Thoracic aorta (tissue), 2 donors: ENCODE results near the gene GOT2. TPM values are rescaled to one million over a fixed set of nuclear protein-coding genes. Genes with fewer than 3 reads are reported as not detected.

Experiments
- ATAC-seq: fragments of 150-250 bp; one replicate; pipeline ENCODE4 v1.8.0; 2017; ENCODE audit warnings: low read depth; ENCODE audit not compliant: insufficient number of reproducible peaks, low FRiP score
- DNase-seq: peaks from one replicate; pipeline ENCODE4 v3.0.0-alpha.2; 2020; ENCODE audit warnings: low spot score
- H3K27ac ChIP-seq, 2 donors: fragments of 200-600 bp; sonication (generic); 1 replicate in 1 of 2; 2 replicates in 1 of 2; pipeline ENCODE4 v1.5.1; 2016; ENCODE audit warnings: mild to moderate bottlenecking in 2 of 2, moderate library complexity in 2 of 2
- H3K27me3 ChIP-seq: fragments of 200-600 bp; sonication (generic); replicated peaks from 2 replicates; pipeline ENCODE4 v1.6.0; 2016; ENCODE audit warnings: mild to moderate bottlenecking; ENCODE audit not compliant: insufficient read depth
- H3K36me3 ChIP-seq: fragments of 200-600 bp; sonication (generic); one replicate; pipeline ENCODE4 v1.5.1; 2016
- H3K4me1 ChIP-seq, 2 donors: fragments of 200-600 bp; sonication (generic); 1 replicate in 1 of 2; 2 replicates in 1 of 2; pipeline versions ENCODE4 v1.5.1 to v1.6.0; 2016; ENCODE audit warnings: low read depth in 2 of 2, mild to moderate bottlenecking in 1 of 2; ENCODE audit not compliant: control insufficient read depth in 1 of 2
- H3K4me3 ChIP-seq: fragments of 200-600 bp; sonication (generic); 2 replicates; pipeline ENCODE4 v1.5.1; 2016; ENCODE audit warnings: mild to moderate bottlenecking
- H3K9me3 ChIP-seq: fragments of 200-600 bp; sonication (generic); 2 replicates; pipeline ENCODE4 v1.5.1; 2016
- total RNA-seq, 2 donors: library from RNA; depleted of rRNA; stranded (reverse); fragments of >200 nt; gene quantifications; one replicate each; pipeline versions ENCODE4 v1.1.0 to v1.2.3, GENCODE V29; 2016
- TF ChIP-seq, protein P1 (sequence below): fragments of 200-600 bp; sonication (generic); IDR thresholded peaks from one replicate; pipeline ENCODE4 v1.5.1; 2019; ENCODE audit warnings: antibody characterized with exemption

Gene GOT2
- total RNA-seq, 2 donors from 2014 or later: 29.3 to 51.6 TPM

DNA sequence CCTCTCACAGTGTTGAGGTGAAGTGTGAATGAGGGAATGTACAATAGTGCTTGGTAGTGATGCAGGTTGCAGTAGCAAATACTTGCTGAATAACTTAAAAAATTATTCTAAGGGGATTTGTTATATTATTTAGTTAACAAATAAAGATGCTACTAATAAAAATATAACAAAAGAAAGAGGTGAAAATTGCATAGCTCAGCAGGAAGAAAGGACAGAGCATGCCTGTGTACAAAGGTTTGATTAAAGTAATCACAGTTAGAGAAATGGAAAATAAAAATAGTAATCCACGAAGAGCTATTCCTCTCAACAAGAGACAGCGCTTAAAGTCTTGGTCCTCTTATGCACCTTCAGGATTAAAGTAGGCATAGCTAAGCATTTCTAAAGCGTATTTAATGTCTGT lies 11.0 kb downstream of the GOT2 start:
- TF ChIP-seq, protein P1, sequence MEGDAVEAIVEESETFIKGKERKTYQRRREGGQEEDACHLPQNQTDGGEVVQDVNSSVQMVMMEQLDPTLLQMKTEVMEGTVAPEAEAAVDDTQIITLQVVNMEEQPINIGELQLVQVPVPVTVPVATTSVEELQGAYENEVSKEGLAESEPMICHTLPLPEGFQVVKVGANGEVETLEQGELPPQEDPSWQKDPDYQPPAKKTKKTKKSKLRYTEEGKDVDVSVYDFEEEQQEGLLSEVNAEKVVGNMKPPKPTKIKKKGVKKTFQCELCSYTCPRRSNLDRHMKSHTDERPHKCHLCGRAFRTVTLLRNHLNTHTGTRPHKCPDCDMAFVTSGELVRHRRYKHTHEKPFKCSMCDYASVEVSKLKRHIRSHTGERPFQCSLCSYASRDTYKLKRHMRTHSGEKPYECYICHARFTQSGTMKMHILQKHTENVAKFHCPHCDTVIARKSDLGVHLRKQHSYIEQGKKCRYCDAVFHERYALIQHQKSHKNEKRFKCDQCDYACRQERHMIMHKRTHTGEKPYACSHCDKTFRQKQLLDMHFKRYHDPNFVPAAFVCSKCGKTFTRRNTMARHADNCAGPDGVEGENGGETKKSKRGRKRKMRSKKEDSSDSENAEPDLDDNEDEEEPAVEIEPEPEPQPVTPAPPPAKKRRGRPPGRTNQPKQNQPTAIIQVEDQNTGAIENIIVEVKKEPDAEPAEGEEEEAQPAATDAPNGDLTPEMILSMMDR: no peak
- Histone ChIP-seq H3K4me1 (no peaks in the 10 kb centered on the region), H3K9me3 (no peaks in the 10 kb centered on the region), H3K4me3 (no peak overlapping the region), H3K36me3 (peaks cover 31% of the 10 kb centered on the region), H3K27ac (no peak overlapping the region), H3K27me3 (no peaks in the 10 kb centered on the region)
- no peak for ATAC-seq
- DNase-seq: no peak

DNA sequence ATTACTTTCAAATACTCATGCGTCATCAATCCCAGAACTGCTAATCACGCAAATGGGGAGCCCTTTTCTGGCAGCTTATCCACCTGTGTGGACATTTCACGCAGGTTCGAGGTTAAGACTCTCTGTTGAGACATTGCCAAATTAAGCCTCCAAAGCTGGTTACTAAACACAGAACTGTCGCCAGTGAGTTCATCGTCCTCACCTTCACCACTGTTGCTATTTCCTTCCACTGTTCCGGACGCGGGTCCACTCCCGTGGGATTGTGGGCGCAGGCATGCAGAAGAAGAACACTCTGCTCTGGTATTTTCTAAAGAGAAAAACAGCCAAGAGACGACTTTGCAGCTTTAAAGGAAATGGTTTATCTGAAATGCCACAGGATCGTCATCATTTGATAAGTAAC lies 16.1 kb downstream of the GOT2 start:
- Histone ChIP-seq H3K27me3 (no peaks in the 10 kb centered on the region), H3K4me1 (no peaks in the 10 kb centered on the region), H3K4me3 (no peak overlapping the region), H3K27ac (no peak overlapping the region), H3K9me3 (no peaks in the 10 kb centered on the region), H3K36me3 (peaks cover 50% of the 10 kb centered on the region)
- TF ChIP-seq, protein P1: no peak
- no peak for DNase-seq
- no peak for ATAC-seq

DNA sequence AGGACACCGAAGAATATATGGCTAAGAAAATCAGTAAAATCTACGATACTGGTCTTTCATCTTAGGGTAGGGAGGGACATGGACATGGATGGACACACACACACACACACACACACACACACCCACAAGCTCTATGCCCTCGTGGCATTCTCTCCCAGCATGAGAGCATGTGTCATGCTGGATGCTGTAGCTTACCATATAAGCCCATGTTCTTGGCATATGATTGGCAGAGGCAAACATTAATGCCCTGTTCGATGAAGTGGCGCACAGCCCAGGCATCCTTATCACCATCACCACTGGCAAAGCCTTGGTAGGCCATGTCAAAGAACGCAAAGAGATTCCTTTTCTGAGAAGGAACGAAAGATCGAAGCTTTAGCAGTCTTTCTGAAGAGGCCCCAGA lies 17.6 kb downstream of the GOT2 start:
- Histone ChIP-seq H3K4me3 (no peak overlapping the region), H3K4me1 (no peaks in the 10 kb centered on the region), H3K27me3 (no peaks in the 10 kb centered on the region), H3K36me3 (peaks cover 46% of the 10 kb centered on the region), H3K9me3 (no peaks in the 10 kb centered on the region), H3K27ac (no peak overlapping the region)
- TF ChIP-seq, protein P1: no peak
- DNase-seq (no peak), ATAC-seq (no peak)

DNA sequence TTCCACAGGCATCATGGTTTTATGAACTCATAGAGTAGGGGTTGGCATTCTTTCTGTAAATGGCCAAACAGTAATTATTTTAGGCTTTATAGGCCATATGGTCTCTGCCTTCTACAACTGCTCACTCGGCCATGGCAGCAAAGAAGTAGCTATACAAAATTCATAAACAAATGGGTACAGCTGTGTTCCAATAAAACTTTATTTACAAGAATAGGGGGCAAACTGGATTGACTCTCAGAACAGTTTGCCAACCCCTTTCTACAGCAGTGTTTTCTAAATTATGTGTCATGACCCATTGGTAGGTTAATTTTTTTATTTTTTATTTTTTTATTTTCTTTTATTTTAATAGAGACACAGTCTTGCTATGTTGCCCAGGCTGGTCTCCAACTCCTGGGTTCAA lies 20.4 kb downstream of the GOT2 start:
- H3K36me3 ChIP-seq: peaks cover 43% of the 10 kb centered on the region

DNA sequence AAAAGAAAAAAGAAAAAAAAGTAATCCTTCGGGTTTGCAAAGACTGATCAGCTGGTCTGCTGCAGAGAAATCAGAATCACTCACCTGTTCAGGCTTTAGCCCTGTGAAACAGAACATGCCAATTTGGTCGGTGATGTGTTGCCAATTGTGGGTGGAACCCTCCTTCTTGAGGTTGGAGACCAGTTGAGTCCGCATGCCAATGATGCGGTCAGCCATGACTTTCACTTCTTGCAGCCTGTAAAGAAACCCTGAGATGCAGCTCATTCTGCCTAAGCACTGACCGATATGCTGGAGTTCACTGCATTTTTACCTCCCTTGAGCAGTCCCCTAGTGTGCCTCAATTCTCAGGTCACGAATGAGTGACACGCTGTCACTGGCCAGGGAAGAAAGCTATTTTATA lies 24.8 kb downstream of the GOT2 start:
- Histone ChIP-seq H3K36me3 (peaks cover 26% of the 10 kb centered on the region), H3K27me3 (no peaks in the 10 kb centered on the region), H3K27ac (no peak overlapping the region), H3K4me1 (no peaks in the 10 kb centered on the region), H3K9me3 (no peaks in the 10 kb centered on the region), H3K4me3 (no peak overlapping the region)
- ATAC-seq (no peak), DNase-seq (no peak)
- TF ChIP-seq, protein P1: no peak

More for the DNA sequence above, 20.4 kb downstream of the GOT2 start:
- Histone ChIP-seq H3K4me3 (no peak overlapping the region), H3K27me3 (no peaks in the 10 kb centered on the region), H3K4me1 (no peaks in the 10 kb centered on the region), H3K9me3 (no peaks in the 10 kb centered on the region), H3K27ac (no peak overlapping the region)
- ATAC-seq (no peak), DNase-seq (no peak)
- TF ChIP-seq, protein P1: no peak
